GM13977 (cell line): ENCODE results near the gene PALLD.

Experiments used
- DNase-seq: peaks from one replicate; pipeline ENCODE4 v3.0.0; 2012; ENCODE audit warnings: low spot score
- in situ Hi-C: fragments of 300-500 bp; cut with MboI; formaldehyde crosslinking; loops from one replicate; pipeline ENCODE4 v1.12.0; 2022; ENCODE audit warnings: low sequenced_read_pairs, low pct_unique_long_range_greater_than_20kb, mixed read lengths, inconsistent platforms; ENCODE audit not compliant: unreplicated experiment
- TF ChIP-seq, protein P1 (sequence below): IDR thresholded peaks from 2 replicates; pipeline ENCODE4 v1.5.1; 2012; ENCODE audit warnings: mild to moderate bottlenecking, control low read depth; ENCODE audit not compliant: insufficient read depth; ENCODE audit errors: extremely low read depth, missing control alignments

PALLD gene

DNA sequence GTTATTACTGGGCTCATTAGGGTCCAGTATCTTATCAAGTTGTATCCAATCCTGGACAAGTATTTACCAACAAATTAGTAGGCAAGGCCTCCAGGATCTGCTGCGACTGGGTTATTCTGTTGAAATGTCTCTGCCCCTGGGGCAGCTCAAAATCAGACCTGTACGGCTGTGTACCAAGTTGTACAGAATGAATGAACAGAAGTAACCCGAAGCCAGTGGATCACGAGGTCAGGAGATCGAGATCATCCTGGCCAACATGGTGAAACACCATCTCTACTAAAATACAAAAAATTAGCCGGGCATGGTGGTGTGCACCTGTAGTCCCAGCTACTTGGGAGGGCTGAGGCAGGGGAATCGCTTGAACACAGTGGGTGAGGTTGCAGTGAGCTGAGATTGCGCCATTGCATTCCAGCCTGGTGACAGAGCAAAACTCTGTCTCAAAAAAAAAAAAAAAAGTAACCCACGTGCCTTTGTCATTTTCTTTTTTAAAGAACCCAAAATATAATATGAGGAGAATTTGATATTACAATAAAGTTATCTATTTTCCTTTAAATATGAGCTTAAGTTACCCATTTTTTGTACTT is 385.9 kb downstream of the PALLD start:
- TF ChIP-seq, protein P1, sequence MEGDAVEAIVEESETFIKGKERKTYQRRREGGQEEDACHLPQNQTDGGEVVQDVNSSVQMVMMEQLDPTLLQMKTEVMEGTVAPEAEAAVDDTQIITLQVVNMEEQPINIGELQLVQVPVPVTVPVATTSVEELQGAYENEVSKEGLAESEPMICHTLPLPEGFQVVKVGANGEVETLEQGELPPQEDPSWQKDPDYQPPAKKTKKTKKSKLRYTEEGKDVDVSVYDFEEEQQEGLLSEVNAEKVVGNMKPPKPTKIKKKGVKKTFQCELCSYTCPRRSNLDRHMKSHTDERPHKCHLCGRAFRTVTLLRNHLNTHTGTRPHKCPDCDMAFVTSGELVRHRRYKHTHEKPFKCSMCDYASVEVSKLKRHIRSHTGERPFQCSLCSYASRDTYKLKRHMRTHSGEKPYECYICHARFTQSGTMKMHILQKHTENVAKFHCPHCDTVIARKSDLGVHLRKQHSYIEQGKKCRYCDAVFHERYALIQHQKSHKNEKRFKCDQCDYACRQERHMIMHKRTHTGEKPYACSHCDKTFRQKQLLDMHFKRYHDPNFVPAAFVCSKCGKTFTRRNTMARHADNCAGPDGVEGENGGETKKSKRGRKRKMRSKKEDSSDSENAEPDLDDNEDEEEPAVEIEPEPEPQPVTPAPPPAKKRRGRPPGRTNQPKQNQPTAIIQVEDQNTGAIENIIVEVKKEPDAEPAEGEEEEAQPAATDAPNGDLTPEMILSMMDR = no peak
- in situ Hi-C loops = no loop called here
- no peak for DNase-seq

DNA sequence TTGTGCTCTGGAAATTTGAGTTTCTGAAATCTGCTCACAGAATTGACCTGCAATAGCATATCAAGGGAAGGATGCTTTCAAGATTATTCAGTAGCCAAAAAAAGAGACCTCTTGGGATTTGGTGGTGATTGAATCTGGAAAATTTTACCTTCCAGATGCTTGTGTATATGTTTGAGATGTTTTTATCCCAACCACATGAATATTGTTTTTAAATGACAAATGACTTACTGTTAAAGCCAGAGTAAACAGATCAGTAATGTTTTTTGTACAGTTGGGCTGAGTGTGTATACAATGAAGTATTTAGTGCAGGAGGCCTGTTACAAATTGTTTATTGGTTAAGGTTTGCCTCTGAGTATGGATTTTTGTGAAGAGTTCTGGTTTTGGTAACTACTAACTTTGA is 386.7 kb downstream of the PALLD start:
- TF ChIP-seq, protein P1 = no peak
- in situ Hi-C loops = no loop called here
- no peak for DNase-seq

DNA sequence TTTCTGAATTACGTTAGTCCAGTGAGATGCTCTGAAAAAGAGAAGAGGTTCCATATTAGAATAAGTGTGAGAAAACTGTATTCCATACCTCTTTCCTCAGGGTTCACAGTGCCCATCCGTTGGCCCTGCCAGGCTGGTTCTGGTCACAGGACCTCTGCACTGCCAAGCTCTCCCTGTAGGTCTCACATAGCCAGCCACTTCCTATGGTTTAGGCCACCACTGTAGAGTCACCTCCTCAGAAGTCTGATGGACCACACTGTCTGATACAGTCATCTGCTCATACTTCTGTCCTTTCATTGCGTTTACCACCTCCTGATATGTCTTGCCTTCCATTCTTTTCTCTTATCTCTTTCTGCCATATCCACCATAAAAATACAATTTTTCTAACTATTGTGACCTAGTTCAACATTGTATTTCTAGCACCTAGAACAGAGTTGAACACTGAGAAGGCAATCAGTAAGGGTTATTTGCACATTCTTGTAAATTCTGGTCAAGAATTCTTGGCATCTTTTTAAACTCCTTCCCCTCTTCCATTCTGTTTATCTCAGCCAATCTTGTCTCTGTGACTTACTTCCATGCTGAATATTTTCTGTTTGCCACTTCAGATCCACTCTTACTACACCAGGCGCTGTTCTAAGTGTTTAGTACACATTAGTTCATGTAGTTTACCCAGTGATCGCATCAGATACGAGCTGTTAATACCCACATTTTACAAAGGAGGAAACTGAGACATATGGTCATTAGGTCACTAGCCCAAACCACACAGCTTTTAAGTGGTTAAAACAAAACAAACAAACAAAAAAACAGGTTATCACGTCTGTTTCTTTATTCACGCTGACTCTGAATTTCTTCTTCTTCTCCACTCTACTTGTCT is 387.6 kb downstream of the PALLD start:
- DNase-seq = no peak
- TF ChIP-seq, protein P1 = no peak
- in situ Hi-C loops = no loop called here

DNA sequence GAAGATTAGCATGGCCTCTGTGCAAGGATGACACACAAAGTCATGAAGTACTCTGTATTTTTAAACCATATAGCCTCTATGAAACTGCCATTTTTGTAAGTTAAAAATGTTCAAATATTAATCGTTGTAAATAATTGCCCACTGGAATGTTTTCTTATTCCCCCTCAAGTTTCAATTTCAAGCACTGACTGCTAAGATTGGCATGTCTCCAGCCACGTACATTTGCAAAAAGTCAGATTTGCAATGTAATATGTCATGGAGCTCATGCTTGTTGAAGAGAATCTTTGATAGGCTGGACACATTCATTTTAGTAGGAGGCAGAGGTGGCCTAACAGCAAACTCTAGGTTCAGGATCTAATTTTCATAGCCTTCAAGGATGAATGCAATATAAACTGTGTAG is 388.5 kb downstream of the PALLD start:
- in situ Hi-C loops = no loop called here
- TF ChIP-seq, protein P1 = no peak
- no peak for DNase-seq

DNA sequence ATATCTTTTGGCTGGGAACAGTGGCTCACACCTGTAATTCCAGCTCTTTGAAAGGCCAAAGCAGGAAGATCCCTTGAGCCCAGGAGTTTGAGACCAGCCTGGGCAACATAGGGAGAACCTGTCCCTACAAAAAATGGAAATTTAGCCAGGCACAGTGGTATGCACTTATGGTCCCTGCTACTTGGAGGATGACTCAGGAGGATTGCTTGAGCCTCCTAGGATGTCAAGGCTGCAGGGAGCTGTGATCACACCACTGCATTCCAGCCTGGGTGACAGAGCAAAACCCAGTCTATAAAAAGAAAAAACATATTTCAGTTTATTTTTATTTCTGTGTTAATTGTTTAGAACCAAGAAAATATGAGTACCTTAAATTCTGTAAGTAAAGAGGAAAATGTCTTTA is 389.5 kb downstream of the PALLD start:
- DNase-seq = no peak
- TF ChIP-seq, protein P1 = no peak
- in situ Hi-C loops = no loop called here

DNA sequence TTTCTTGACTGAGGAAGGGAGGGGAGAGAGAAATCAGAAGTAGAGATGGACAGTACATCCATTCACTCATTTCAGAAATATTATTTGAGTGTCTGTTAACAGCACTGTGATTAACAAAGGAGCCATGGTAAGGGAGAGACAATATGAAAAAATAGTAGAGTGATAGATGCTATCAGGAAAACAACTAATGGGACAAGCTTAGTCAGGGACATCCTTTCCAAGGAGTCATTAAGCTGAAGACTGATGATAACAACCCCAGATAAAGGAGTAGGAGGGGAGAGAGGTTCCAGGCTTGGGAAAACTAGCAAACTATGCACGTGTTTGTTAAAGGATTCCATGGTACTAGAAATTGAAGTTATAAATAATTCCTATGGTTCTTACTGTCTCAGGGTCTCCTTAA is 391.0 kb downstream of the PALLD start:
- in situ Hi-C loops = no loop called here
- DNase-seq = no peak
- TF ChIP-seq, protein P1 = no peak
